ENCODE data around the gene MBD4. TPM values are rescaled to one million over a fixed set of nuclear protein-coding genes. Genes with fewer than 3 reads are reported as not detected.
"Not testable (repeated sequence)": the region's sequence is repeated elsewhere in the genome, so short reads cannot be mapped to it uniquely, and the experiment has no call there.

The MBD4 gene
- total and polyA plus RNA-seq, 5 experiments from 2014 or later: 33.6 to 61.1 (median 40.0) TPM

- H3K27ac Mint-ChIP-seq: no peak overlapping the region
- ATAC-seq: no peak
- no peak for DNase-seq
- no peaks in the 10 kb centered on the region for H3K9me3 Mint-ChIP-seq
- H3K4me1 Mint-ChIP-seq: peaks cover 0 to 2% (median 0%) of the 10 kb centered on the region in 4 donors
- no peak overlapping the region for H3K4me3 Mint-ChIP-seq
- POLR2A ChIA-PET: no interaction called here
- no peaks in the 10 kb centered on the region for H3K36me3 Mint-ChIP-seq
- peaks cover 0 to 5% (median 0%) of the 10 kb centered on the region in 5 donors for H3K27me3 Mint-ChIP-seq
These were observed 24.4 kb downstream of the MBD4 start for GRCh38 chr3:129415378-129415777.

DNA sequence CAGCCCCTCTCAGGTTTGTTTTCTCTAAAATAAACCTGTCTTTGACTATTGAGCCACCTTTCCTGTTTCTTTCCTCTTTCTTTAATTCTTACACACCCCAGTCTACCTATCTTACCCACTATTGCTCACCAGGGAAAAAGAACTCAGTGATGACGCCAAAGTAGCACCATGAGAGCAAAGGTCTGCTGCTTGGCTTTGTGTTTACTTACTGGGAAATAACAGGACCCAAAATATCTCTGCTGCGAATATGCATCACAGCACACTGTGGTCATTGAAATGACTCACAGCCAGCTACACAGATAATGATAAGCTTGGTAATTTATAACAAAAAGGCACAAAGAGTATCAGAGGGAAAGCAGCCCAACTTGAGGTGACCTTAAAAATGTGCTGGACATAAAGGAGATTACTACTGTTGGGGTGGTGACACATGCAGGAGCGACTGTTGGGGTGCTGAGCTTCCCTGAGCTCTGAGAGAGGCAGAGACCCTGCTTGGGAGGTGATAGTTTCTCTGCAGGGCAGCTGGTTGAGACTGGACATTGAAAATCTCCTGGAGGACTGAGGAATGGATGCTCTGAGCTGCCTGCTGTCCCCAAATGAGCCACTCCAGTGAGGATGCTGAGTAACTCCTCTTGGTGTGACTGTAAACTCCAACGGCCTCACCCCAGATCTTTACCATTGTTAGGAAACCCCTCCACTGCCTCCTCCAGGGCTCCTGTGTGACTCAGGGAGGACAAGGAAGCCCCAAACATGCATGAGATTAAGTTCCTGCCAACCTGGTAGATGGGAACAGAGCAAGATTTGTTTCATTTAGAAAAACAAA lies 25.9 kb downstream of the MBD4 start:
- H3K4me1 Mint-ChIP-seq: peaks cover 0 to 2% (median under 1%) of the 10 kb centered on the region in 4 donors
- peaks cover 0 to 5% (median 0%) of the 10 kb centered on the region in 5 donors for H3K27me3 Mint-ChIP-seq
- no peak overlapping the region for H3K27ac Mint-ChIP-seq
- ATAC-seq: no peak
- DNase-seq: no peak
- H3K36me3 Mint-ChIP-seq: no peaks in the 10 kb centered on the region
- no peaks in the 10 kb centered on the region for H3K9me3 Mint-ChIP-seq
- POLR2A ChIA-PET: no interaction called here
- no peak overlapping the region for H3K4me3 Mint-ChIP-seq

- ATAC-seq, H3K36me3 Mint-ChIP-seq, H3K27me3 Mint-ChIP-seq, H3K9me3 Mint-ChIP-seq, POLR2A ChIA-PET, H3K27ac Mint-ChIP-seq, DNase-seq, H3K4me3 Mint-ChIP-seq, H3K4me1 Mint-ChIP-seq: not testable (repeated sequence)
These were observed 26.5 kb downstream of the MBD4 start for GRCh38 chr3:129413238-129413637.

DNA sequence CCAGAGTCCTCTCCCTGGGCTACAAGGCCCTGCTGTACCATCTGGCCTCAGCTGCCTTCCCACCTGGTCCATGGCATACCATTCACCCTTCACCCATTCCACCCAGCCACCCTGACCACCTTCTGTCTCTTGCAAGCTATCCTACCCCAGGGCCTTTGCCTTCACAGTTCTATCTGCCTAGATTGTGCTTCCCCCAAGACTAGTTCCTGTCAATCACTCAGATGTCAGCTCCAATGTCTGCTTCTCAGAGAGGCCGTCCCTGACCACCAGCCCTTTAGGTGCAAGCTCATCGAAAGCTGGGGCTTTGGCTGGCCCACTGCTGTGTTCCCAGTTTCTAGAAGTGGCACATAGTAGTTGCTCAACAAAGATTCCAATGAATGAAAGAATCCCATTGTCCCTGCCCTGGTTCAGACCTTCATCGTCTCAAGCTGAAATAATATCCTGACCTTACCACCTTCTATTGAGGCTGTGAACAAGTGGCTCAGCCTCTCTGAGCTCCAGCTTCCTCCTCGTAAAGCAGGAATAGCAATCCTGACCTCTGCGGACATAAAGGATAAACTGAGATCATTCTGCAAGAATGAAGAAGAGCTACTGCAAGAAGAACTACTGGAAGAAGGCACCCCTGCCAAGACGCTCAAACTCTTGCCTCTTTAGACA lies 27.1 kb downstream of the MBD4 start:
- Mint-ChIP-seq H3K4me1 (peaks cover 0 to 2% (median under 1%) of the 10 kb centered on the region in 4 donors), H3K27me3 (peaks cover 0 to 5% (median 0%) of the 10 kb centered on the region in 5 donors), H3K4me3 (no peak overlapping the region), H3K9me3 (no peaks in the 10 kb centered on the region), H3K36me3 (no peaks in the 10 kb centered on the region), H3K27ac (no peak overlapping the region)
- POLR2A ChIA-PET: no interaction called here
- ATAC-seq: no peak
- DNase-seq: no peak

DNA sequence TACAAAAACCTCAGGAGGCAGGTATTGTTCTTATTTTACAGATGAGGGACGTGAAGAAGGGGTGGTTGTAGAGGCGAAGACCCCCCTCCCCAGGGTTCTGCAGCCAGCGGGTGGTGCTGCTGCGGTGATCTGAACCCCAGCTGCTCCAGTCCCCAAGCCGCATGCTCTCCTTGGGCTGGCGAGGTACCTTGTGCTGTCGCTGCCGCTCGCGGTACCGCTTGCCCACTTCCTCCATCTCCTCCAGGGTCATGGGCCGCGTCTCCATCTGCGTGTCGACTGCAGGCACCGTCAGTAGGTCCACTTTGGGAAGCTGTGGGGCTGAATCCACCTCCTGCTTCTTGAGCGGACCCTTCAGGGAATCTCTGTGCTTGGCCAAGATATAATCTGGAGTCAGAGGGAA lies 28.8 kb downstream of the MBD4 start:
- no peak for ATAC-seq
- POLR2A ChIA-PET: no interaction called here
- H3K36me3 Mint-ChIP-seq: no peaks in the 10 kb centered on the region
- no peak overlapping the region for H3K4me3 Mint-ChIP-seq
- H3K27ac Mint-ChIP-seq: no peak overlapping the region
- H3K9me3 Mint-ChIP-seq: no peaks in the 10 kb centered on the region
- DNase-seq: no peak
- H3K4me1 Mint-ChIP-seq: peaks cover 0 to 2% (median under 1%) of the 10 kb centered on the region in 4 donors
- H3K27me3 Mint-ChIP-seq: peaks cover 0 to 5% (median 0%) of the 10 kb centered on the region in 5 donors

DNA sequence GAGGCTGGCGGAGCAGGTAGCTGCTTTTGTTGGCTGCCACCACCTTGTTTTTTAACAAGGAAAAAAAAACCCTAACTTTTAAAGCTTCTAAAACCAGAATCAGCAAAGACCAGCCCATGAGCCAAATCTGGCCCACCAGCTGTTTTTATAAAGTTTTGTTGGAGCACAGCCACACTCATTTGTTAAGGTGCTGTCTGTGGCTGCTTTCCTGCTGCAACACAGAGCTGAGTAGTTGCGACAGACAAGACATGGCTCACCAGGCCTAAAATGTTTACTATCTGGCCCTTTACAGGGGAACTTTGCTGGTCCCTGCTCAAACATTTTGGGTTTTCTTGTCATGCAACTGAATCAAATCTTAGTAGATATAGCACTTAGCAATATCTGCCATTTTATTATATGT lies 30.2 kb downstream of the MBD4 start:
- H3K9me3 Mint-ChIP-seq: no peaks in the 10 kb centered on the region
- POLR2A ChIA-PET: no interaction called here
- H3K27ac Mint-ChIP-seq: peak overlapping the region in 1 of 10 donors; percentile 46
- H3K4me1 Mint-ChIP-seq: peaks cover 0 to 2% (median under 1%) of the 10 kb centered on the region in 4 donors
- H3K4me3 Mint-ChIP-seq: no peak overlapping the region
- ATAC-seq (no peak), DNase-seq (no peak)
- H3K36me3 Mint-ChIP-seq: no peaks in the 10 kb centered on the region
- H3K27me3 Mint-ChIP-seq: peaks cover 0 to 5% (median 0%) of the 10 kb centered on the region in 5 donors

- H3K4me3 Mint-ChIP-seq: no peak overlapping the region
- H3K36me3 Mint-ChIP-seq: no peaks in the 10 kb centered on the region
- no peak overlapping the region for H3K27ac Mint-ChIP-seq
- no peak for ATAC-seq
- no peaks in the 10 kb centered on the region for H3K27me3 Mint-ChIP-seq
- no peak for DNase-seq
- peaks cover 0 to 7% (median 4%) of the 10 kb centered on the region in 4 donors for H3K4me1 Mint-ChIP-seq
- H3K9me3 Mint-ChIP-seq: no peaks in the 10 kb centered on the region
- POLR2A ChIA-PET: interaction anchor here (0.6 to 0.9 kb wide), 2 partner anchors 88 to 465 kb away, joined by 3 to 5 read pairs; a partner anchor contains a TSS
These were observed 35.1 kb downstream of the MBD4 start for GRCh38 chr3:129404610-129405009.

DNA sequence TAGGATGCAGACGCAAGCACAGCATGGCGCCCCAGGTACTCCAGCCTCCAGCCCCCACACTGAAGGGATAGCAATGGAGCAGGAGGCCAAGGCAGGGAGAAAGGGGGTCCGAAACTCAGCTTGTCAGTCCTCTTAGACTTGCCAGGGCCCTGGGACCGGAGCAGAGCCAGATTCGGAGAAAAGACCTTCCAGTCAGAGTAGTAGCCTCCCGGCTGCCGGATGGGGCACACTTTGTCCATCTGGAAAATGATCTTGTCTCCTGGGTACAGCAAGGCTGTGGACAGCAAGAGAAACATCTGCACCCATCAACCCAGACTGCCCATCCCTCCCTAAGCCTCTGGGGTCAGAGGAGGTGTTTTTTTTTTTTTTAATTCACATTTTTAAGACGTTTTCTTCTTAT lies 35.6 kb downstream of the MBD4 start:
- DNase-seq: no peak
- H3K27me3 Mint-ChIP-seq: no peaks in the 10 kb centered on the region
- POLR2A ChIA-PET: interaction anchor here (0.6 to 0.9 kb wide), 2 partner anchors 88 to 466 kb away, joined by 3 to 5 read pairs; a partner anchor contains a TSS

DNA sequence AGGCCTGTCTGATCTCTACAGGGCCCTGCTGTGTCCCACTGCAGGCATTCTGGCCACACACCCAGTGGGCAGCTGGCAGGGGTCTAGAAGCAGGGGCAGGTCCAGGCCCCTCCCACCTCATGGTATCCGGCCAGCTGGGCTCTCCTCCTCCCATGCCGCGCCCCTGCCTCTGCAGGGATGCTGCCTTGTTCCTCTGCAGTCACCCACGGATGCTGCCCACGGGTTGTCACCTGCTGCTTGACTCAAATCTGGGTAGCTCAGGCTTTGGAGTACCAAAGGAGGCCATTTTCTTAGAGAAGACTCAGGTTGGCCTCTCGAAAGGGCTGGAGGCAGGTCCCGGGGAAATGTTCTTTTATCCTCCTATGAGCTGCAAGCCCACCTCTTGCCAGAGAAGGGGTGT lies 36.3 kb downstream of the MBD4 start:
- POLR2A ChIA-PET: interaction anchor here (0.6 kb wide), 1 partner anchor 139 kb away, joined by 3 read pairs; no protein-coding TSS in a partner anchor
- Mint-ChIP-seq H3K4me3 (no peak overlapping the region), H3K27me3 (no peaks in the 10 kb centered on the region), H3K36me3 (no peaks in the 10 kb centered on the region), H3K9me3 (no peaks in the 10 kb centered on the region), H3K27ac (no peak overlapping the region), H3K4me1 (peaks cover 5 to 11% (median 9%) of the 10 kb centered on the region in 4 donors)
- DNase-seq (no peak), ATAC-seq (no peak)

More for the DNA sequence above, 35.6 kb downstream of the MBD4 start:
- Mint-ChIP-seq H3K36me3 (no peaks in the 10 kb centered on the region), H3K9me3 (no peaks in the 10 kb centered on the region), H3K4me3 (no peak overlapping the region), H3K27ac (no peak overlapping the region), H3K4me1 (peaks cover 0 to 8% (median 5%) of the 10 kb centered on the region in 4 donors)
- ATAC-seq: no peak

DNA sequence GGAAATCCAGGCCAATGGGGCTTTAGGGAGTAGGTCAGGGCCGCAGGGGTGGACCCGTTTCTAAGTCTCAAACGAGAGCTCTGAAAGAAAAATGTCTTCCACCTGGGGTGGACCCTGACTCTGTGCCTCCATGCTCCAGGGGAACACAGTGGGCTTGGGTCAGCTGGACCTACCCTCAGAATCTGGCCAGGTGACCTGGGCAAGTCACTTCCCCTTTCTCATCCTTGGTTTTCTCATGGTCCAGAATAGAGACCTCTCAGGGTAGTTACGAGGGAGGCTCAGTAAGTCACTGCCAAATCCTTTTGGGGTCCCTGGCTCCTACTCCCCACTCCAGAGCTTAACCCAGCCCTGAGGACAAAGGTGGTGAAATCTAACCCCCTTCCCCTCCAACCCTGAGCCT lies 37.1 kb downstream of the MBD4 start:
- peaks cover 0 to under 1% (median 0%) of the 10 kb centered on the region in 3 donors for H3K36me3 Mint-ChIP-seq
- POLR2A ChIA-PET: no interaction called here
- no peaks in the 10 kb centered on the region for H3K27me3 Mint-ChIP-seq
- H3K27ac Mint-ChIP-seq: no peak overlapping the region
- no peaks in the 10 kb centered on the region for H3K9me3 Mint-ChIP-seq
- ATAC-seq (no peak), DNase-seq (no peak)
- peaks cover 10 to 19% (median 16%) of the 10 kb centered on the region in 4 donors for H3K4me1 Mint-ChIP-seq
- H3K4me3 Mint-ChIP-seq: no peak overlapping the region

DNA sequence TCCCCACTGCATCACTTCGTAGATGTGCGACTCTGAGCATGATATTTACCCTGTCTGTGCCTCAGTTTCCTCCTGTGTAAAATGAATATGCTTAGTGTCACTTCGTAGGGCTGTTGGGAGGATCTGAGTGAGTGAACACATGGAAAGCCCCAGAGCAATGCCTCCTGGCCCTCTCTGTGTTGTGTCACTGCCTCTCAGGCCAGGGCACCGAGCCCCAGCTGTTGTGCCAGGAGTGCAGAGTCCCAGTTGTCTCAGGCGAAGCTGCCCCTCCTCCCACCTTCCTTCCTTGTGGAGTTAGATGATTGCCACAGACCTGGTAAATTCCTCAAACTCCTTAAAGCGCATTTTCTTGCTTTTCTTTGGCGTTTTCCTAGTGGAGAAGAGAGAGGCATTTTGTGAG lies 37.5 kb downstream of the MBD4 start:
- peaks cover 12 to 23% (median 20%) of the 10 kb centered on the region in 4 donors for H3K4me1 Mint-ChIP-seq
- H3K36me3 Mint-ChIP-seq: peaks cover 0 to 4% (median 0%) of the 10 kb centered on the region in 3 donors
- POLR2A ChIA-PET: no interaction called here
- DNase-seq: no peak
- no peaks in the 10 kb centered on the region for H3K27me3 Mint-ChIP-seq
- no peaks in the 10 kb centered on the region for H3K9me3 Mint-ChIP-seq
- H3K27ac Mint-ChIP-seq: no peak overlapping the region
- H3K4me3 Mint-ChIP-seq: no peak overlapping the region
- ATAC-seq: no peak

GRCh38 chr3:129399895-129400357 lies 39.8 kb downstream of the MBD4 start:
- H3K27ac Mint-ChIP-seq: peak overlapping the region in 9 of 10 donors; percentile 94 to 99 (median 98)
- POLR2A ChIA-PET: interaction anchor here (0.5 to 1.9 kb wide), 6 partner anchors 40 to 214 kb away, joined by 3 to 7 read pairs (median 4); partner anchors contain the start of genes IFT122 and MBD4
- no peaks in the 10 kb centered on the region for H3K27me3 Mint-ChIP-seq
- H3K9me3 Mint-ChIP-seq: no peaks in the 10 kb centered on the region
- DNase-seq (no peak), ATAC-seq (no peak)
- H3K4me1 Mint-ChIP-seq: peaks cover 24 to 41% (median 34%) of the 10 kb centered on the region in 4 donors
- peaks cover 0 to 23% (median 0%) of the 10 kb centered on the region in 3 donors for H3K36me3 Mint-ChIP-seq
- H3K4me3 Mint-ChIP-seq: peak overlapping the region; percentile 89 to 99 (median 96)

Data from naive thymus-derived CD8-positive, alpha-beta T cell (primary cell).